Measurements from ENCODE around the gene CIPC.

The CIPC gene

GRCh38 chr14:77103951-77104350 is 5.9 kb downstream of the CIPC start:
- no peak for FAIRE-seq

GRCh38 chr14:77104393-77104792 is 6.3 kb downstream of the CIPC start:
- FAIRE-seq = no peak

DNA sequence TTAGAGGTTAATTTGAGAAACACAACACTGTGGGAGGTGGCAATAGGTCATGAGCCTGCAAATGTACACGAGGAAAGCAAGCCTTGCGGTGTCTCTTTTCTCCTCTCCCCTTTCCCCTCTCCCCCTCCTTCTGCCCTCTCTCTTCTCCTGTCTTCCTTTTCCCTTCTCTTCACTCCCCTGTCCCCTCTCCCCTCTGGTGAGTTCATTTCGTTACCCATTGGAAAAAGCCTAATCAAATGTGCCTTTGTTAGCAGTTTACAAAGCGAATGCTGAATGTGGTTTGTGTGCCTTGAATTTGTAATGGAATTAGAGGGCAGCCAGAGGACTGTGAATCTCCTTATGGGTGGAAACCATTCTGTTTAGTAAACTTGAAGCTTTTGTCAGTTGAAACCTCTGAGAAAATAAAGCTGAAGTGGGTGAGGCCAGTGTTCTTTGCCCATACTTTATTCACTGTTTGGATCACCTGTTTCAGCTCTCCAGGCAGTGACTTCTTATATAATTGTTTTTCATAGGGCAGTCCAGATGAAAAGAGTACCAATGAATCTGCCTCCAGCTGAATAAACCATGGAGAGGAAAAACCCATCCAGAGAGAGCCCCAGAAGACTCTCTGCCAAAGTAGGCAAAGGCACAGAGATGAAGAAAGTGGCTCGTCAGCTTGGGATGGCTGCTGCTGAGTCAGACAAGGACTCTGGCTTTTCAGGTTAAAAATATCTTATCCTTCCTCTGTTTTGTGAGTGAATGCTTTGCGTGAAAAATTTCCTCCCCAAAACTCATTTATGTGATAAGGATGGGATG is 7.3 kb downstream of the CIPC start:
- no peak for FAIRE-seq

DNA sequence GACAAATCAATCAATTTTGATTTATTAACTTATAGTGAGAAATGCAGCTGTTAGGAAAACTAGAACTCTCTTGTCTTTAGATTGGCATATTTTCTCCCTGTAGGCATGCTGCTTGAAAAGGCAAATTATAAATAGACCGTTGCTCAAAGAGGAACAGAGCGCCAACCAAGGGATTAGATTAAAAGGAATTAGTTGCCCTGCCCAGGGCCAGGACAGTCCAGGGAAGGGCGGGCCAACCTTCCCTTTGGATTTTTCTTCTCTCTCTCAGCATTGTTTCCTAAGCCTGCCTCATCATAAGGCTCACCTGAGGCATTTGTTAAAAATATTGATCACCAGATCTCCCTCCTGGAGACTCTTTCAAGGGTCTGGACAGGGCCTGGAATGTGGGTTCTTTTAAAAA is 8.6 kb downstream of the CIPC start:
- no peak for FAIRE-seq

- no peak for FAIRE-seq
These were observed 9.2 kb downstream of the CIPC start for GRCh38 chr14:77107228-77107627.

DNA sequence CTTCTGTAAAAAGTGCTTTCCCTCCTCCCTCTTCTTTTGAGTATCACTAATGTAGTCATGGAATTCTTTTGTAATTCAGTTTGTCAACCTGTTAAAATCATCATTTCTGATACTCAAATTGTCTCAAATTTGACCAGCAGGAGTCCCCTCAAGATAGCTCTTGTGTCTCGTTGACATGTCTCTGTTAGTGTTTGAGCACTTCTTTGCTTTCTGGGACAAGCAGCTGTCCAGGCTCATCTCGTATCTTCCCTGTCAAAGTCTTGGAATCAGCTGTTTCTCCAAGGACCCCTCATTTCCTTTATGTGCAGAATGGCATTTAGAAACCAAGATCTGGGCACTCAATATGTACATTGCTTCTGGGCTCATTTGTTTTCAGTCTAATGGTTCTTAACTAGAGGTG is 10.7 kb downstream of the CIPC start:
- no peak for FAIRE-seq

- no peak for FAIRE-seq
These were observed 11.6 kb downstream of the CIPC start for GRCh38 chr14:77109656-77110055.

DNA sequence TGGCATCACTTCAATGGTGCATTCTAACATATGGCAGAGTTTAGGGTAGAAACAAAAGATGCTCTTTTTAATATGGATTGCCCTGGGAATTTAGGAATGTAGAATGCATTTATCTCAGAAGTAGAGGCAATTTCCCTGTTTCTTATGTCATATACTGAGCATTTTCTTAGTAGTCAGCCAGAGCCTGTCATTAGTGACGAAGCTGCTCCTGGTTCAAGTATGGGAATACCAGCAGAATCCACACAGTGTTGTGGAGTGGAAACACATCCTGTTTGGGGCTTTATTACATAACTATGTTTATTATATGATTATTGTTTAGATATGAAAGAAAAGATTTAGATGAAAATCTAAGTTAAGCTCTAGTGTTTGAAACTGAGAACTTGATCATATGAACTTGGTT is 12.2 kb downstream of the CIPC start:
- FAIRE-seq = no peak

- no peak for FAIRE-seq
These were observed 13.0 kb downstream of the CIPC start for GRCh38 chr14:77111021-77111420.

DNA sequence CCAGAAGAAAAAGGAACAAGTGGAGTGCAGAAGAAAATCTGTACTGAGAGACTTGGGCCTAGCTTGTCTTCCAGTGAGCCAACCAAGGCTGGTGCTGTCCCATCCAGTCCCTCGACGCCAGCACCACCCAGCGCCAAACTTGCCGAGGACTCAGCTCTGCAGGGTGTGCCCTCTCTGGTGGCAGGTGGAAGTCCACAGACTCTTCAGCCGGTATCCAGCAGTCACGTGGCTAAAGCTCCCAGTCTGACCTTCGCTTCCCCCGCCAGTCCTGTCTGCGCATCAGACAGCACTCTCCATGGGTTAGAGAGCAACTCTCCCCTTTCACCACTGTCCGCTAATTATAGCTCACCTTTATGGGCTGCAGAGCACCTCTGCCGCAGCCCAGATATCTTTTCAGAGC is 15.6 kb downstream of the CIPC start:
- FAIRE-seq = no peak

DNA sequence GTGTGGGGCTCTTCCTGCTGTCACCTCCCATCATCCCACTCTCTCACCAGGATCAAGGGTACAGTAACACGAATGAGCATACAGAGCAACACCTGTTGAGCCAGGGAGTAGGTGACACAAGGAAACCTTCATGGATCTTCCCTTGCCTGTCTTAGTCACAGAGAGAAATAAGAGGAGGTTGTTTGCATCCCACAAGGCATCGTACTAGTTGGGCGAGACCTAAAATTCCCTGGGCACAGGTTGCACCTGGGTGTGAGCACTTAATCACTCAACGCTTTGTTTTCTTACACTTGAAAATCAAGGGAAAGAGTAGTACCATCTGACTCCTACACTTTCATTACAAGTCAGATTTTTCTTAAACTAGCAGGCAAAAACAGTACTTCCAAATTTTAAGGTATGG is 16.6 kb downstream of the CIPC start:
- FAIRE-seq = no peak

DNA sequence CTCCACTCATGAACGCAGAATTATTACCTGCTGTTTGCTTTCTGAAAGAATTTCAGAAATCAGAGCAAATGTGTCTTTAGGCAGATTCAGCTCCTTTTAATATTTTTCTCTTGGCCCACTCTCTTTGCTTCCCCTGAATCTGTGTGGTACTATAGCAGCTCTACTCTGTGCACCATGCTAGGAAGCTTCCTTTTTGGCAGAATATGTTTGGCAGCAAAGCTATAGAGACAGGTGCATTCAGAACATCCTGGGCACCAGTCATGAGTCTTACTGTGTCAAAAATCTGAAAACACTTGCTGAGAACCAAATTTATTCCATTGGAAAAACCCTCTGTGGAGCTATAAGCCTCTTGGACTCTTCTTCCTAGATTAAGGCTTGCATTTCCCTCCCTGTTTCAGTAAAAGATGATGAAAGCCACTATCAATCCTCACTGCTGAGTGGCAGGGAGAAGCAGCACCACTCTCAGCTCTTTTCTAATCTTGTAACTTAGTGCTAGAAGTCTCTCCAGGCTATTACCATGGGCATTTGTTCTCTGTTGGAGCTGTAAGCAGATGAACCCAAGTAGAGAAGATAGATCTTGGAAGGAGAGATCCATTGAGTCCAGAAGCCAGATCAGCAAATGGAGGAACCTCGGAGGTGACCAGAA is 18.2 kb downstream of the CIPC start:
- FAIRE-seq = no peak

- FAIRE-seq = no peak
These were observed 21.8 kb downstream of the CIPC start for GRCh38 chr14:77119851-77120250.

DNA sequence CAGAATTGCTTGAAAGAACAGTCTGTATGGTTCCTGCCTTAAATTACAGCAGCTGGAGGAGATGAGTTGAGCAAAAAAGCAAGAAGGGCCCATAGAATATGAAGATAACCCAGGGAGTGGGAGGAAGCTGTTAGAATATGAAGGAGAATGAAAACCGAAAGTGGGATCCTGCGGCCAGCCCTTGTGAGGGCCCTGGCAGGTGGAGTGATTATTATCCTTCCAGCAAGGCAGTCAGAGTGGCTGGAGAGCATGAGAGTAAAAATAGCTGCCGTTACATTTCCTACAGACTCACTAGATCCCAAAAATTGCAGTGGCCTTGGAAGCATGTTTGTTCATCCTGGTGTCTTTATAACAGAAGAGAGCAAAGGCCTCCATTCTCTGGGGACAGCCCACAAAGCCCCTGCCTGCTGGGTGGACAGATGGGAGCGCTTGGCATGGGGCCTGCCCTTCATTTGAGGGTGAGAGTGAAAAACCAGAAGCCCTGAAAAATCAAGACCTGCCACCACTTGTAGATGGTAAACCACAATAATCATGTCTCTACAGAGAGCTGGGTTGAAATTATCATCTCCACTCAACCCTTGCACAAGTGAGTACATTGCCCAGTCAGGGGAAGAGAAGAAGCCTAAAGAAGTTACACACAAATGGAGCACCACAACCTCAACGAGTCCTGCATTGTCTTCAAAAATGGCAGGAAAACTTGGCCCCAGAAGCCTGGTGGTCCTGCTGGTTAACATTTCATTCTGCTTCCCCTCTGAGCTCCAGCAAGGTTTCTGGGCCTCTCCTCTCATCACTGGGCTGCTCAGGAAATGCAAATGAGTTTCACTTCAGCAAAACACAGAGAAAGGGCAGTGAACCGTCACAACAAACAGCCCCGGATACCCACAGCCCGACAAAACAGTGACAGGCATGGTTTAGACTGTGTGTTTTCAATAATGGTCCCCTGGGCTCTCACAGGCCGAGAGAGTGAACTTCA is 23.0 kb downstream of the CIPC start:
- no peak for FAIRE-seq

DNA sequence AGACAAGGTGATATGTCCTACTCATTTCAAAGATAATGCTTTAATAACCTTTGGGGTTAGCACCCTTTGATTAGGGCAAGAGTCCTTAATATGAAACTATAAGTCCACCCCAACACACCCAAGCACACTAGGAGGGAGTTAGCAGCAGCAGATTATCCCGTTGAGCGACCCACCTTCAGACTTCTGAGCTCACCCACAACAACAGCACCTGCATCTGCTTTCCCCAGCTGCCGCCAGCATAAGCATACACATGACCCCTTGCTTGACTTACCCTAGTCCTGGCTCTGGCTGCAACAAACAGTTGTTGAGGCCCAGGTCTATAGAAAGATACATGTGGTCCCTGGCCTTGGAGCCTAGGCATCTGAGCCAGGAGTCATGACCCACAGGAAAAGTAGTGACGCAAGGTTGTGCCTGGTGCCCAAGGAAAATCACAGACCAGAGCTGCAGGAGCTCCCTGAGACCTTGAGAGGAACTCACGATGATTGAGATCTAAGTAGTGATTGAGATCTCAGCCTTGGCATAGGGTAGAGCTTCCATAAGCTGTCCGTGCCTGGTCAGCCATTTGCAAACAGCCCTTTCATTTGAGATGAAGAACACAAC is 24.6 kb downstream of the CIPC start:
- no peak for FAIRE-seq

GRCh38 chr14:77123381-77124325 is 25.6 kb downstream of the CIPC start:
- no peak for FAIRE-seq

- FAIRE-seq = no peak
These were observed 26.6 kb downstream of the CIPC start for GRCh38 chr14:77124345-77125280.

- no peak for FAIRE-seq
These were observed 27.3 kb downstream of the CIPC start for GRCh38 chr14:77125281-77125801.

DNA sequence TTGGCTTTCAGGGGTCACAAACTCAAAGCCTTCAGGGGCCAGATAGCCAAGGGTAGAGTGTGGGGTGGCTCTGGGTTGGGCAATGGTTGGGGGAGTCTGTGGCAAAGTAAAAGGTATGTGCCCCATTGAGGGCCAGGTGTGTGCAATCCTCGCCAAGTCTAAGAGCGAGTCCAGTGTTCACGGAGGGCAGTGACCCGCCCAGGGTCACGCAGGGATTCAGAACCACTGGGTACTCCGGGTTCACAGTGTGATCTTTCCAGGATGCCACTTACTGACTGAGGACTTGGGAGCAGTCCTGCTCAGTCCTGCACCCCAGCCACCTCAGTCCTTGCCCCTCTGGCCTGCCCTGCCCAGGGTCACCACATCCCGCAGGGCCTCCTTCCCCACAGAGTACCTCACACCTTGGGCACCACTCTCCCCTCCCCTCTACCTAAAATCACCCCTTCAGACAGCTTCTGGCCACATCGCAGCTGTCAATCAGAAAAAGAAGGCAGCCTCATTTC is 27.8 kb downstream of the CIPC start:
- no peak for FAIRE-seq

- FAIRE-seq = no peak
These were observed 28.5 kb downstream of the CIPC start for GRCh38 chr14:77126461-77126990.

Measured in TTC549 (cell line).